Measurements from ENCODE around the gene ARCN1.

ARCN1 gene

GRCh38 chr11:118572061-118572980, at the start of gene ARCN1:
Gene ARCN1, plus strand, starts transcription at chr11:118572409. Its CDS starts 139 bp downstream, at chr11:118572548.
- DNase-seq (ENCODE audit: insufficient read length, low spot score) (peak; percentile 82), FAIRE-seq (no peak)

DNA sequence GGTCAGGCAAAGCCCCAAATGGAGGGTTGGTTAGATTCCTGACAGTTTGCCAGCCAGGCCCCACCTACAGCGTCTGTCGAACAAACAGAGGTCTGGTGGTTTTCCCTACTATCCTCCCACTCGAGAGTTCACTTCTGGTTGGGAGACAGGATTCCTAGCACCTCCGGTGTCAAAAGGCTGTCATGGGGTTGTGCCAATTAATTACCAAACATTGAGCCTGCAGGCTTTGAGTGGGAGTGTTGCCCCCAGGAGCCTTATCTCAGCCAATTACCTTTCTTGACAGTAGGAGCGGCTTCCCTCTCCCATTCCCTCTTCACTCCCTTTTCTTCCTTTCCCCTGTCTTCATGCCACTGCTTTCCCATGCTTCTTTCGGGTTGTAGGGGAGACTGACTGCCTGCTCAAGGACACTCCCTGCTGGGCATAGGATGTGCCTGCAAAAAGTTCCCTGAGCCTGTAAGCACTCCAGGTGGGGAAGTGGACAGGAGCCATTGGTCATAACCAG, 49.6 kb upstream of the ARCN1 start:
- no peak for FAIRE-seq

DNA sequence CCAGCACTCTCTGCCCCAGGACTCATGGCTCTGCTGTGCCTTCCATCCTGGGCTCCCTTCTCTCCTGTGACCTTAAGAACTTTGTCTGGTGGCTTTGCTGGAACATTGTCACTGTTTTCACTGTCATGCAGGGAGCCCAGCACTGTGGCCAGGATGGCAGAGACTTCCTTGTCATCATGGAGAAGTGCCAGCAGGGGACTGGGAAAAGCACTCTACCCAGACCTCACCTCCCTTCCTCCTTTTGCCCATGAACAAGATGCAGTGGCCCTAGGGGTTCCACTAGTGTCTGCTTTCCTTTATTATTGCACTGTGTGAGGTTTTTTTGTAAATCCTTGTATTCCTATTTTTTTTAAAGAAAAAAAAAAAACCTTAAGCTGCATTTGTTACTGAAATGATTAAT, 47.9 kb upstream of the ARCN1 start:
- no peak for DNase-seq (ENCODE audit: insufficient read length, low spot score)
- FAIRE-seq: no peak

More for the DNA sequence above, 49.6 kb upstream of the ARCN1 start:
- peak; percentile 52 for DNase-seq (ENCODE audit: insufficient read length, low spot score)

DNA sequence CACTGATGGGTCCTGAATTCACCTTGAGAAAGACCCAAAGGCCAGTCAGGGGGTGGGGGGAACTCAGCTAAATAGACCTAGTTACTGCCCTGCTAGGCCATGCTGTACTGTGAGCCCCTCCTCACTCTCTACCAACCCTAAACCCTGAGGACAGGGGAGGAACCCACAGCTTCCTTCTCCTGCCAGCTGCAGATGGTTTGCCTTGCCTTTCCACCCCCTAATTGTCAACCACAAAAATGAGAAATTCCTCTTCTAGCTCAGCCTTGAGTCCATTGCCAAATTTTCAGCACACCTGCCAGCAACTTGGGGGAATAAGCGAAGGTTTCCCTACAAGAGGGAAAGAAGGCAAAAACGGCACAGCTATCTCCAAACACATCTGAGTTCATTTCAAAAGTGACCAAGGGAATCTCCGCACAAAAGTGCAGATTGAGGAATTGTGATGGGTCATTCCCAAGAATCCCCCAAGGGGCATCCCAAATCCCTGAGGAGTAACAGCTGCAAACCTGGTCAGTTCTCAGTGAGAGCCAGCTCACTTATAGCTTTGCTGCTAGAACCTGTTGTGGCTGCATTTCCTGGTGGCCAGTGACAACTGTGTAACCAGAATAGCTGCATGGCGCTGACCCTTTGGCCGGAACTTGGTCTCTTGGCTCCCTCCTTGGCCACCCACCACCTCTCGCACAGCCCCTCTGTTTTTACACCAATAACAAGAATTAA, 47.3 kb upstream of the ARCN1 start:
- FAIRE-seq (no peak), DNase-seq (ENCODE audit: insufficient read length, low spot score) (no peak)

- FAIRE-seq (no peak), DNase-seq (ENCODE audit: insufficient read length, low spot score) (no peak)
Observed at GRCh38 chr11:118526688-118527087, 45.5 kb upstream of the ARCN1 start.

DNA sequence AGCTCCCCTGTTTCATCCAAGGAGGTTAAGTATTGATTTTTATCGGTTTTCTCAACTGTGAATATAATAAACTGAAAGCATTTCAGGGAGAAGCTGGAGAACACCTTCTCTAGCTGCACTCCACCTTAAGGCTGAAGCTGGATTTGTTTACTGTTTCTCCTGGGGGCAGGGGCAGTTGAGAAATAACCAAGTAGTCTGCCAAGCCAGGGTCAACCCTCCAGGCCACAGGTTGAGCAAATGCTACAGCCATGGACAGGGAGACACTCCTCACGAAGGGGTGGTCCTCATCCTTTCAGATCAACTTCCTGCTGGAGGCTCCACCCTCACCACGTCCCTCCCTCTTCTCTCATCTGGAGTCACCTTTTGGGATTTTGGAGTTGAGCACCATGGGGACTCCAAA, 45.1 kb upstream of the ARCN1 start, which contains the start of gene TTC36:
TSS of gene TTC36 (plus strand) at position 366 of the 400 bp plus-strand sequence. CDS start at position 387, 21 bp downstream.
- DNase-seq (ENCODE audit: insufficient read length, low spot score): no peak
- no peak for FAIRE-seq

- FAIRE-seq: no peak
- no peak for DNase-seq (ENCODE audit: insufficient read length, low spot score)
Observed at GRCh38 chr11:118528511-118528910, 43.7 kb upstream of the ARCN1 start.

DNA sequence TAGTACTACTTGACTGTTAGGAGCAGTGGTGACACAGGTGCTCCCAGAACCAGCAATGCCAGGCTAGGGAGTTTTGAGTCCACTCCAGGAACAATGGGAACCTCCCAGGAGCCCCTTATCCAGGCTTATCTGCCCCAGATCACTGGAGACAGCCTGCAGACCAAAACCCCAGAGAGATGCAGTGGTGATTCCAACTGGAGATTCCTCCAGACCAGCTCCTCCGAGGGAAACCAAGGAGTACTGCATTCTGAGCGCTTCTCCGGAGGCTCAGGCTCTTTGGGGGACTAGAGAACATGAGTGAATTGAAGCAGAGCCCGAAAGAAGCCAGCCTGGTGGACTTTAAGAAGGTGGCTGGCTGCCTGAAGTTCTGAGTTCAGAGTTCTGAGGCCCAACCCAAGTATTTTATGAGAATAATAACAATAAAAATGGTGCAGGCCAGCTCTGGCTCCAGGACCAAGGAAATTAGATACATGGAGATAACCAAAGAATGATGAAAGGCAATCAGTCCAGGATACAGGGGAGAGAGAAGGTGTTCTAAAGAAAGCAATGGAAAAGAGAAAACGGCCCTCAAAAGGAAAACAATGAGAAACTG, 42.5 kb upstream of the ARCN1 start:
- FAIRE-seq (no peak), DNase-seq (ENCODE audit: insufficient read length, low spot score) (no peak)

- DNase-seq (ENCODE audit: insufficient read length, low spot score) (no peak), FAIRE-seq (peak; percentile 42)
Observed at GRCh38 chr11:118530180-118530682, 42.0 kb upstream of the ARCN1 start.

DNA sequence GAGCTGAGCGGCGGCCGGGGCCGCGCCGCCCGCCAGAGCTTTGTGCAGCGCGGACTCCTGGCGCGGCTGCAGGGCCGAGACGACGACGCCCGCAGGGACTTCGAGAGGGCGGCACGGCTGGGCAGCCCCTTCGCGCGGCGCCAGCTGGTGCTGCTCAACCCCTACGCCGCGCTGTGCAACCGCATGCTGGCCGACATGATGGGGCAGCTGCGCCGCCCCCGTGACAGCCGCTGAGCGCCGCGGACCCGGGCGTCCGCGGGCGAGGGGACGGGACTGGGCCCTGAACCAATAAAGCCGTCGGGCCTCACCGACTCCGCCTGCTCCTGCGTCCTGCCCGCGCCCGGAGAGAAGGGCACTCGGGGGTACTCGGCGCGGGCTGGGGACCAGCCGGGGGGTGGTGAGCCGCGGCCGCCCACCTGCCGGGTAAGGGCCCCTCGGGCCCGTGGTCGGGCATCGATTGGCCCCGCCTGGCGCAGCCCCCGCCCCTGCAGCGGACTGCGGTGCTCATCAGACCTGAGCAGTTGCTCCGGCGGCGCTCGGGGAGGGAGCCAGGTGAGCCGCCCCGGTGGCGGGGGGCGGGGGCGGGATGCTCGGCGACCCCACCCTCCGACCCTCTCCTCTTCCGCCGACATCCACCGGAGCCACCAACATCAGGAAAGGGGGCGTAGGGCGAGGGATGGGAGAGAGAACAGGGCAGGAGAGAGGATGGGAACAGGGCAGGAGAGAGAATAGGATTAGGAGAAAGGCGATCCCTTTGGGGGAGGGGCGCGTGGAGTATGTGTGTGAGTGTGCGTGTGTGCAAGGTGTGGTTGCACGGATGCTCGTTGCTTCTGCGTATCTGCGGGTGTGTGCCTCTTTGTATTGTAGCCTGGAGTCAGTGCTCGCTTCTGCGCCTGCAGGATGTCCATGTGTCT, 41.3 kb upstream of the ARCN1 start, which contains the start of gene TMEM25:
TSS of gene TMEM25 (plus strand) at position 510 of the 914 bp plus-strand sequence. CDS start 610 bp downstream, outside the sequence.
- peak; percentile 81 for DNase-seq (ENCODE audit: insufficient read length, low spot score)
- FAIRE-seq: peak; percentile 90

GRCh38 chr11:118531597-118532084, 40.6 kb upstream of the ARCN1 start:
- FAIRE-seq (no peak), DNase-seq (ENCODE audit: insufficient read length, low spot score) (no peak)

GRCh38 chr11:118532091-118532490, 40.1 kb upstream of the ARCN1 start:
- FAIRE-seq: no peak
- no peak for DNase-seq (ENCODE audit: insufficient read length, low spot score)

DNA sequence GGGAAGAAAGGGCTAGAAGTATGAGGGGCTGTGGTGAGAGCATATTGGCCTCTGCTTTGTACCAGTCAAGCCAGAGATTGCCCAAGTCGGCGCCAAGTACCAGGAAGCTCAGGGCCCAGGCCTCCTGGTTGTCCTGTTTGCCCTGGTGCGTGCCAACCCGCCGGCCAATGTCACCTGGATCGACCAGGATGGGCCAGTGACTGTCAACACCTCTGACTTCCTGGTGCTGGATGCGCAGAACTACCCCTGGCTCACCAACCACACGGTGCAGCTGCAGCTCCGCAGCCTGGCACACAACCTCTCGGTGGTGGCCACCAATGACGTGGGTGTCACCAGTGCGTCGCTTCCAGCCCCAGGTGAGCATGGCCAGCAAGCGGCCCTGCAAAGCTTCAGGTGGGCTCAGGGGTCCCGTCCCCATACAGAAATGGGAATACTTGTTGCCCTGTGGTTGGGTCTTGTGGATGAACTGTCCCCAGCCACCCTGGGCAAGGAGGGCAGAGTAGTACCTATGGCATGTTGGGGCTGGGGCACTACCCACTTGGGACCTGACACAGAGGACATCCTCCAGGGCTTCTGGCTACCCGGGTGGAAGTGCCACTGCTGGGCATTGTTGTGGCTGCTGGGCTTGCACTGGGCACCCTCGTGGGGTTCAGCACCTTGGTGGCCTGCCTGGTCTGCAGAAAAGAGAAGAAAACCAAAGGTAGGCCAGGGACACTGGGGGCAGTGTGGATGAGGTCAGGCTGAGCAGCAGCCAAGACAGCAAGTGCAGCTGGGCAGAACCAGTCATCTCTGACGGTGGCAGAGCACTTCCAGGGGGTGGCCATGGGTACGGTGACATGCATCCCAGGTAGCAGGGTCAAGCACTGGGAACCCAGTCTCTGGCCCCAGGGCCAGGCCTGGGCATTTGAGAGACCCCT, 39.1 kb upstream of the ARCN1 start:
- FAIRE-seq (no peak), DNase-seq (ENCODE audit: insufficient read length, low spot score) (no peak)

DNA sequence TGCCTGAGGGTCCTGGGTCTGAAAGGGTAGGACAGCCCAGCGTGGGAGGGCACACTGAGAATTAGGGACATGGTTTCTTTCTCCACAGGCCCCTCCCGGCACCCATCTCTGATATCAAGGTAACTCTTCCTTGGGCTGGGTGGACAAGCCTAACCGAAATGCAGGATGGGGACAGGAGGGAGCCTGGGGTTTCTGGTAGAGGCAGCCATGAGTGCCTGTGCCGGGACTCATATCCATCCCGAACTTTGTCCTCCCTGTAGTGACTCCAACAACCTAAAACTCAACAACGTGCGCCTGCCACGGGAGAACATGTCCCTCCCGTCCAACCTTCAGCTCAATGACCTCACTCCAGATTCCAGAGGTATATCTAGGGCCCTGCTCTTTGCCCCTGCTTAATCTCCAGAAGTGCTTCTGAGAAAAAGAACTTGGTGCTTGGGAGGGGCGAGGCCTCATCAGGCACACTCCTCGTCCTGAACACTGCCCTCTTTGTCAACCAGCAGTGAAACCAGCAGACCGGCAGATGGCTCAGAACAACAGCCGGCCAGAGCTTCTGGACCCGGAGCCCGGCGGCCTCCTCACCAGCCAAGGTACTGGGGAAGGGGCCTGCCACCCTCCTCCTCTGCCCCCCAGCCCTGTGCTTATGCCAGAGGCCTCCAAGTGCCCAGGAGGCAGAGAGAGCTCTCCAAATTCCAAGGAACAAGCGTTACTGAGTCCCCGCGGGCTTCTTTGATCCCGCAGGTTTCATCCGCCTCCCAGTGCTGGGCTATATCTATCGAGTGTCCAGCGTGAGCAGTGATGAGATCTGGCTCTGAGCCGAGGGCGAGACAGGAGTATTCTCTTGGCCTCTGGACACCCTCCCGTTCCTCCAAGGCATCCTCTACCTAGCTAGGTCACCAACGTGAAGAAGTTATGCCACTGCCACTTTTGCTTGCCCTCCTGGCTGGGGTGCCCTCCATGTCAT, 38.2 kb upstream of the ARCN1 start:
- FAIRE-seq: no peak
- DNase-seq (ENCODE audit: insufficient read length, low spot score): no peak

DNA sequence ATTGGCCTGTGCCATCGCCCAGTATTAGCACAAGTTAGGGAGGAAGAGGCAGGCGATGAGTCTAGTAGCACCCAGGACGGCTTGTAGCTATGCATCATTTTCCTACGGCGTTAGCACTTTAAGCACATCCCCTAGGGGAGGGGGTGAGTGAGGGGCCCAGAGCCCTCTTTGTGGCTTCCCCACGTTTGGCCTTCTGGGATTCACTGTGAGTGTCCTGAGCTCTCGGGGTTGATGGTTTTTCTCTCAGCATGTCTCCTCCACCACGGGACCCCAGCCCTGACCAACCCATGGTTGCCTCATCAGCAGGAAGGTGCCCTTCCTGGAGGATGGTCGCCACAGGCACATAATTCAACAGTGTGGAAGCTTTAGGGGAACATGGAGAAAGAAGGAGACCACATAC, 36.9 kb upstream of the ARCN1 start:
- no peak for FAIRE-seq
- no peak for DNase-seq (ENCODE audit: insufficient read length, low spot score)

GRCh38 chr11:118536726-118537125, 35.5 kb upstream of the ARCN1 start:
- no peak for DNase-seq (ENCODE audit: insufficient read length, low spot score)
- no peak for FAIRE-seq

GRCh38 chr11:118537409-118537980, 34.7 kb upstream of the ARCN1 start:
- FAIRE-seq: no peak
- no peak for DNase-seq (ENCODE audit: insufficient read length, low spot score)
